ENCODE data around the gene ANKRD63.

Gene ANKRD63

GRCh38 chr15:40282869-40283614 lies at the start of gene ANKRD63:
TSS of gene ANKRD63 (minus strand) at chr15:40283064. CDS start at chr15:40282586, 478 bp downstream.
- no peak for DNase-seq

GRCh38 chr15:40332113-40332781 lies 49.4 kb upstream of the ANKRD63 start:
- no peak for DNase-seq

- DNase-seq: no peak
Measured at GRCh38 chr15:40331637-40332036, 48.8 kb upstream of the ANKRD63 start.

GRCh38 chr15:40331026-40331425 lies 48.2 kb upstream of the ANKRD63 start:
- no peak for DNase-seq

- DNase-seq: no peak
Measured at GRCh38 chr15:40330368-40330836, 47.5 kb upstream of the ANKRD63 start.

- no peak for DNase-seq
Measured at GRCh38 chr15:40329804-40330203, 46.9 kb upstream of the ANKRD63 start.

GRCh38 chr15:40328751-40329150 lies 45.9 kb upstream of the ANKRD63 start:
- no peak for DNase-seq

- DNase-seq: peak; percentile 73
Measured at GRCh38 chr15:40328176-40328575, 45.3 kb upstream of the ANKRD63 start.

- no peak for DNase-seq
Measured at GRCh38 chr15:40327457-40327856, 44.6 kb upstream of the ANKRD63 start.

GRCh38 chr15:40325700-40326099 lies 42.8 kb upstream of the ANKRD63 start:
- no peak for DNase-seq

GRCh38 chr15:40325188-40325587 lies 42.3 kb upstream of the ANKRD63 start:
- DNase-seq: no peak

- DNase-seq: peak; percentile 33
Measured at GRCh38 chr15:40323953-40324937, 41.4 kb upstream of the ANKRD63 start.

GRCh38 chr15:40323239-40323952 lies 40.5 kb upstream of the ANKRD63 start, which contains the start of gene INAFM2:
TSS of gene INAFM2 (plus strand) at chr15:40323692. CDS start at chr15:40324056, 364 bp downstream.
- peak; percentile 97 for DNase-seq

- peak; percentile 72 for DNase-seq
Measured at GRCh38 chr15:40322531-40323238, 39.8 kb upstream of the ANKRD63 start.

GRCh38 chr15:40320931-40321371 lies 38.1 kb upstream of the ANKRD63 start:
- DNase-seq: peak; percentile 69

- no peak for DNase-seq
Measured at GRCh38 chr15:40320409-40320808, 37.5 kb upstream of the ANKRD63 start.

GRCh38 chr15:40317580-40317979 lies 34.7 kb upstream of the ANKRD63 start:
- DNase-seq: no peak

- DNase-seq: no peak
Measured at GRCh38 chr15:40316931-40317330, 34.1 kb upstream of the ANKRD63 start.

- DNase-seq: peak; percentile 41
Measured at GRCh38 chr15:40314723-40315276, 31.9 kb upstream of the ANKRD63 start.

- peak; percentile 56 for DNase-seq
Measured at GRCh38 chr15:40313531-40314398, 30.9 kb upstream of the ANKRD63 start.
